Lower leg skin (tissue), 4 donors: Measurements from ENCODE around the gene TMEM131L. TPM values are rescaled to one million over a fixed set of nuclear protein-coding genes. Genes with fewer than 3 reads are reported as not detected.
"Not testable (repeated sequence)": the region's sequence is repeated elsewhere in the genome, so short reads cannot be mapped to it uniquely, and the experiment has no call there.

ENCODE experiments used
- DNase-seq, 2 donors: peaks; one replicate each; pipeline ENCODE4 v3.0.0-alpha.2; 2019; ENCODE audit warnings: low spot score in 2 of 2
- H3K4me3 ChIP-seq: fragments of 200-600 bp; sonication (generic); 2 replicates; pipeline ENCODE4 v1.5.1; 2017; ENCODE audit warnings: mild to moderate bottlenecking, low read depth; ENCODE audit not compliant: poor library complexity, severe bottlenecking
- CTCF ChIP-seq, 3 donors: fragments of 450-650 bp; IDR thresholded peaks; one replicate each; pipeline ENCODE4 v1.5.1; 2016; ENCODE audit warnings: antibody characterized with exemption in 3 of 3, mild to moderate bottlenecking in 3 of 3, moderate library complexity in 2 of 3
- POLR2A ChIP-seq, 2 donors: fragments of 450-650 bp; IDR thresholded peaks; one replicate each; pipeline ENCODE4 v1.6.1; 2016 to 2017; ENCODE audit warnings: antibody characterized with exemption in 2 of 2, mild to moderate bottlenecking in 1 of 2, moderate library complexity in 1 of 2
- WGBS, 2 donors: methylation state at CpG; one replicate each; pipeline ENCODE4 v1.1.5; 2018; 5-methylcytosine and 5-hydroxymethylcytosine counted together
- intact Hi-C: fragments of 100-400 bp; cut with DNase I; formaldehyde crosslinking; loops from one replicate; pipeline ENCODE4 v1.15.0; 2023; ENCODE audit warnings: low total_unique reads
- total RNA-seq, 4 donors: library from RNA; depleted of rRNA; stranded (reverse); fragments of >200 nt; gene quantifications; one replicate each; pipeline ENCODE4 v1.1.0, GENCODE V29; 2016

Gene TMEM131L
- total RNA-seq, 4 donors from 2014 or later: 8.3 to 15.9 (median 12.1) TPM

DNA sequence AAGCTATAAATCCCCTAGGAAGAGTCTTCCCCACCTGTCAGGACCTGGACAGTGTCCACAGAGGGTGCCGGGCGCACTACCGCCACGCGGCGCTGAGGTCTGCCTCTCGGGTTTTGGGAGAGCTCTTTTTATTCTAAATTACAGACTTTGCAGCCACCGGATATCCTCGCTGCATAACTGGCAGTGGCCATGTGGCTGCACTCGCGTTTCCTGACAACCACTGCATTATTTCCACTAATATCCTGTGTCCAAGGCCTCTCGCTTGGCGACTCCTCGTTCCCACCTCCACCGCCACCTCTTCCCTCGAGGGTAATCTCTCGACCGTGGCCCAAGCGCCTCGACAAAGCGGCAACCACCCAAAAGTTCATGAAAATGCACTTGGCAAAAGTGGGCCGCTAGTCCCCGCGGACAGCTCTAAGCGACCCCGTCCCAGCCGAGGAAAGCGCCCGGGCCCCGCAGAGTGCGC is 512 bp upstream of the TMEM131L start:
- DNase-seq: peak in 1 of 2 donors; percentile 31
- TF ChIP-seq POLR2A (IDR thresholded peaks at IDR 0.05) (no peak), CTCF (IDR thresholded peaks at IDR 0.05) (no peak)
- intact Hi-C loops: no loop called here
- 3 to 6% methylated on average over 31 of the region's 31 CpGs for WGBS, 2 donors
- H3K4me3 ChIP-seq: peak overlapping the region; percentile 43

- no peak for DNase-seq
- 1 to 2% methylated on average over 43 of the region's 43 CpGs for WGBS, 2 donors
- peak overlapping the region; percentile 84 for H3K4me3 ChIP-seq
- TF ChIP-seq POLR2A (IDR thresholded peaks at IDR 0.05) (no peak), CTCF (IDR thresholded peaks at IDR 0.05) (no peak)
- intact Hi-C loops: no loop called here
Observed at GRCh38 chr4:153466949-153467896, 1.1 kb downstream of the TMEM131L start.

DNA sequence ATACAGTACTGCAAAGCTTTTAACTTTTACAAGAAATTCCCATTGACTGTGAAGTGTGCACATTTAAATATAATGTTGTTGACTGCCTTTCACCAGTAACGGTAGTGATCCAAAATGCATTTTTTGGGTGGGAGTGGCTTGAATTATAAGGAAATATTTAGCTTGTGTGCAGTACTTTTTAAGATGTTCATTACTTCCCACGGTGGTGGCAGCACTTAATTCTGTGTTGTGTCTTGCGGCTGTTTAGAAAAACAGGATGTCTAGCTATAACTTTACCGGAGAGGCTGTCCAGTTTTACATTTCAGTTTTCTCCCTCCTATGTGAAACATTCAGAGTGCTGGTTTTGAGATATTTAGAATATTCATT is 1.7 kb downstream of the TMEM131L start:
- WGBS, 2 donors: 19 to 21% methylated on average over 4 of the region's 4 CpGs
- no peak for DNase-seq

DNA sequence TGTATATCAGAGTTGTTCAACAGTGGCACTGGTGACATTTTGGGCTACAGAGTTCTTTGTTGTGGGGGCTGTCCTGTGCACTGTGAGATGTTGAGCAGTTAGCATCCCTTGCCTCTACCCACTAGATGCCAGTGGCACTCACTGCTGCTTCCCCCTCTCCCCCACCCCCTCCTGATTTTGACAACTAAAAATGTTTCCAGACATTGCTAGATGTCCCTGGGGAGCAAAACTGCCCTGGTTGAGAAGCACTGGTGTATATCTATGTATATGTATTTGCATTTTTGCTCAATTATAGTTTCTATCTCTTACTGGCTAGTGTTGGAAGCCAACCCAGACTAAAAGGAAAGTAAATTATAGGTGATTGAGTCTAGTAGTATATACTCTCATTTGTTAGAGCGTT is 2.4 kb downstream of the TMEM131L start:
- no peak for DNase-seq
- WGBS, 2 donors: 60 to 69% methylated on average over 1 of the region's 1 CpG
- H3K4me3 ChIP-seq: no peak overlapping the region
- intact Hi-C loops: no loop called here
- TF ChIP-seq CTCF (IDR thresholded peaks at IDR 0.05): no peak
- no peak for TF ChIP-seq POLR2A (IDR thresholded peaks at IDR 0.05)

More for the DNA sequence above, 1.7 kb downstream of the TMEM131L start:
- no peak for TF ChIP-seq CTCF (IDR thresholded peaks at IDR 0.05)
- TF ChIP-seq POLR2A (IDR thresholded peaks at IDR 0.05): no peak
- intact Hi-C loops: no loop called here
- H3K4me3 ChIP-seq: no peak overlapping the region

- TF ChIP-seq CTCF (IDR thresholded peaks at IDR 0.05) (no peak), POLR2A (IDR thresholded peaks at IDR 0.05) (no peak)
- 52 to 57% methylated on average over 2 of the region's 2 CpGs for WGBS, 2 donors
- DNase-seq: no peak
- intact Hi-C loops: no loop called here
- H3K4me3 ChIP-seq: no peak overlapping the region
Observed at GRCh38 chr4:153469031-153469430, 2.9 kb downstream of the TMEM131L start.

GRCh38 chr4:153471071-153471697 is 5.0 kb downstream of the TMEM131L start:
- intact Hi-C loops, H3K4me3 ChIP-seq: not testable (repeated sequence)
- 82 to 86% methylated on average over 9 of the region's 9 CpGs for WGBS, 2 donors

More at GRCh38 chr4:153471071-153471697, 5.0 kb downstream of the TMEM131L start:
- DNase-seq: not testable (repeated sequence)
